Activated T-helper 9 cell treated with anti-CD3 and anti-CD28 coated beads, Interleukin-2, amount 50 U/mL, for 16 hours (primary cell): Measurements from ENCODE around the gene OCA2.
"Not testable (repeated sequence)": the region's sequence is repeated elsewhere in the genome, so short reads cannot be mapped to it uniquely, and the experiment has no call there.

Experiments used
- DNase-seq: peaks from one replicate; pipeline ENCODE4 v3.0.0-alpha.2; 2020; ENCODE audit warnings: low read depth

Gene OCA2

GRCh38 chr15:27870320-27870719 is 228.8 kb downstream of the OCA2 start:
- DNase-seq: no peak

GRCh38 chr15:27869697-27870281 is 229.3 kb downstream of the OCA2 start:
- DNase-seq: no peak

GRCh38 chr15:27868828-27869404 is 230.2 kb downstream of the OCA2 start:
- no peak for DNase-seq

GRCh38 chr15:27867861-27868260 is 231.3 kb downstream of the OCA2 start:
- DNase-seq: no peak

GRCh38 chr15:27866505-27867165 is 232.5 kb downstream of the OCA2 start:
- no peak for DNase-seq

GRCh38 chr15:27865926-27866325 is 233.2 kb downstream of the OCA2 start:
- no peak for DNase-seq

- no peak for DNase-seq
Observed at GRCh38 chr15:27865323-27865922, 233.7 kb downstream of the OCA2 start.

- no peak for DNase-seq
Observed at GRCh38 chr15:27864719-27865118, 234.4 kb downstream of the OCA2 start.

- DNase-seq: no peak
Observed at GRCh38 chr15:27864086-27864485, 235.0 kb downstream of the OCA2 start.

GRCh38 chr15:27863000-27863399 is 236.1 kb downstream of the OCA2 start:
- no peak for DNase-seq

- no peak for DNase-seq
Observed at GRCh38 chr15:27861171-27861570, 237.9 kb downstream of the OCA2 start.

GRCh38 chr15:27855137-27855536 is 244.0 kb downstream of the OCA2 start:
- no peak for DNase-seq

GRCh38 chr15:27854601-27855000 is 244.5 kb downstream of the OCA2 start:
- DNase-seq: no peak

GRCh38 chr15:27853624-27854455 is 245.3 kb downstream of the OCA2 start:
- no peak for DNase-seq

- DNase-seq: no peak
Observed at GRCh38 chr15:27851858-27852210, 247.3 kb downstream of the OCA2 start.

- no peak for DNase-seq
Observed at GRCh38 chr15:27850981-27851857, 247.9 kb downstream of the OCA2 start.

GRCh38 chr15:27850050-27850449 is 249.1 kb downstream of the OCA2 start:
- no peak for DNase-seq

GRCh38 chr15:27848936-27849335 is 250.2 kb downstream of the OCA2 start:
- DNase-seq: not testable (repeated sequence)

- no peak for DNase-seq
Observed at GRCh38 chr15:27847775-27848710, 251.1 kb downstream of the OCA2 start.

- no peak for DNase-seq
Observed at GRCh38 chr15:27846722-27847395, 252.3 kb downstream of the OCA2 start.
